A549 (cell line): ENCODE measurements around the gene CISD3. TPM values are rescaled to one million over a fixed set of nuclear protein-coding genes. Genes with fewer than 3 reads are reported as not detected.

ENCODE experiments used
- ATAC-seq, 2 experiments: fragments of 200-7000 bp in 1 of 2; fragments of >200 bp in 1 of 2; cut with Nextera tagmentation in 1 of 2; cut with Tn5 transposase in 1 of 2; 3 replicates each; pipeline versions ENCODE4 v1.8.0 to v1.9.1; 2018 to 2020; ENCODE audit warnings: mild to moderate bottlenecking in 1 of 2, moderate library complexity in 1 of 2
- CTCF ChIA-PET: fragments of 300-600 bp; sonication (Branson Sonifier 250); formaldehyde crosslinking; extraction: SDS; loops from one replicate; lab custom pipeline; 2021; ENCODE audit warnings: antibody characterized with exemption, inconsistent platforms; lab: Yijun Ruan, JAX
- POLR2A ChIA-PET: fragments of 350-600 bp; formaldehyde crosslinking; extraction: SDS; loops from one replicate; lab custom pipeline; 2021; ENCODE audit warnings: antibody characterized with exemption, inconsistent platforms; lab: Yijun Ruan, JAX
- DNase-seq, 2 experiments: peaks; one replicate each; pipeline versions ENCODE4 v3.0.0 to v3.0.0-alpha.2; 2011 to 2016; ENCODE audit warnings: low read depth in 1 of 2, low spot score in 1 of 2
- FAIRE-seq: peaks from 2 replicates; lab custom pipeline; 2011; peaks lifted over from hg19 to GRCh38; lab: Jason Lieb, UNC
- H3K27ac ChIP-seq, 2 experiments: fragments of >200 bp; sonication (Bioruptor Twin); formaldehyde crosslinking; 3 replicates each; pipeline ENCODE4 v1.5.1; 2016 to 2017
- H3K4me1 ChIP-seq: fragments of >200 bp; sonication (Bioruptor Twin); formaldehyde crosslinking; 3 replicates; pipeline ENCODE4 v1.6.1; 2016
- H3K4me2 ChIP-seq: fragments of >200 bp; sonication (Bioruptor Twin); formaldehyde crosslinking; 3 replicates; pipeline ENCODE4 v1.6.1; 2016
- H3K4me3 ChIP-seq: fragments of >200 bp; sonication (Bioruptor Twin); formaldehyde crosslinking; 3 replicates; pipeline ENCODE4 v1.5.1; 2016
- H3K9me3 ChIP-seq: fragments of >200 bp; sonication (Bioruptor Twin); formaldehyde crosslinking; 3 replicates; pipeline ENCODE4 v1.6.1; 2016
- CBX2 ChIP-seq: fragments of 200-600 bp; sonication (generic); IDR thresholded peaks from 2 replicates; pipeline ENCODE4 v1.6.1; 2016; ENCODE audit warnings: low read depth, mild to moderate bottlenecking, borderline replicate concordance
- CBX8 ChIP-seq: fragments of 200-600 bp; sonication (generic); IDR thresholded peaks from 2 replicates; pipeline ENCODE4 v1.6.1; 2016
- E2F6 ChIP-seq: IDR thresholded peaks from 2 replicates; pipeline ENCODE4 v1.6.1; 2012; ENCODE audit warnings: low read depth, borderline replicate concordance
- EHF ChIP-seq: fragments of 250-450 bp; sonication (Bioruptor Pico); IDR thresholded peaks from 2 replicates; pipeline ENCODE4 v1.5.0; 2020; ENCODE audit warnings: mild to moderate bottlenecking
- EP300 ChIP-seq, 2 experiments: fragments of >200 bp; sonication (Bioruptor Twin); formaldehyde crosslinking; IDR thresholded peaks; 2 replicates in 1 of 2; 3 replicates in 1 of 2; pipeline ENCODE4 v1.6.1; 2016 to 2017
- FOXS1 ChIP-seq: fragments of 250-450 bp; sonication (Bioruptor Pico); IDR thresholded peaks from 2 replicates; pipeline ENCODE4 v1.5.0; 2020; ENCODE audit warnings: mild to moderate bottlenecking, moderate library complexity
- GATA3 ChIP-seq: IDR thresholded peaks from 2 replicates; pipeline ENCODE4 v1.6.1; 2012; ENCODE audit warnings: borderline replicate concordance
- HOXA7 ChIP-seq: fragments of 250-450 bp; sonication (Bioruptor Pico); IDR thresholded peaks from 2 replicates; pipeline ENCODE4 v1.5.0; 2020; ENCODE audit warnings: mild to moderate bottlenecking, moderate library complexity
- HOXB5 ChIP-seq: fragments of 250-450 bp; sonication (Bioruptor Pico); IDR thresholded peaks from 2 replicates; pipeline ENCODE4 v1.5.0; 2020; ENCODE audit warnings: mild to moderate bottlenecking, moderate library complexity
- JUNB ChIP-seq: fragments of >200 bp; sonication (Bioruptor Twin); formaldehyde crosslinking; IDR thresholded peaks from 2 replicates; pipeline ENCODE4 v1.6.1; 2016
- KDM5A ChIP-seq: fragments of 200-600 bp; sonication (generic); IDR thresholded peaks from 2 replicates; pipeline ENCODE4 v1.6.1; 2016; ENCODE audit warnings: antibody characterized with exemption, mild to moderate bottlenecking
- MAFK ChIP-seq: fragments of 450-650 bp; IDR thresholded peaks from 2 replicates; pipeline ENCODE4 v1.6.1; 2014; ENCODE audit not compliant: partially characterized antibody
- NFE2L2 ChIP-seq: fragments of 150-350 bp; conservative IDR thresholded peaks from 2 replicates; pipeline ENCODE4 v1.6.1; 2014; ENCODE audit warnings: low read length
- NR3C1 ChIP-seq: fragments of >200 bp; sonication (Bioruptor Twin); formaldehyde crosslinking; IDR thresholded peaks from 3 replicates; pipeline ENCODE4 v1.6.1; 2017
- POLR2A ChIP-seq: IDR thresholded peaks from 2 replicates; pipeline ENCODE4 v1.6.1; 2012; ENCODE audit warnings: mild to moderate bottlenecking, low read length
- POLR2AphosphoS2 ChIP-seq: conservative IDR thresholded peaks from 2 replicates; pipeline ENCODE4 v1.6.1; 2012; ENCODE audit warnings: low read length, improper control_type of control experiment, inconsistent platforms
- RAD21 ChIP-seq, 2 experiments: fragments of >200 bp in 1 of 2; sonication (Bioruptor Twin) in 1 of 2; formaldehyde crosslinking in 1 of 2; IDR thresholded peaks in 1 of 2; conservative IDR thresholded peaks in 1 of 2; 2 replicates in 1 of 2; 3 replicates in 1 of 2; pipeline ENCODE4 v1.6.1; 2012 to 2018; ENCODE audit warnings: inconsistent platforms in 1 of 2
- RARB ChIP-seq: fragments of 250-450 bp; sonication (Bioruptor Pico); IDR thresholded peaks from 2 replicates; pipeline ENCODE4 v1.8.0; 2021; ENCODE audit warnings: mild to moderate bottlenecking, moderate library complexity
- RNF2 ChIP-seq: fragments of 200-600 bp; sonication (generic); IDR thresholded peaks from 2 replicates; pipeline ENCODE4 v1.6.1; 2016; ENCODE audit warnings: low read depth, mild to moderate bottlenecking, antibody characterized with exemption, moderate library complexity, borderline replicate concordance
- SMC3 ChIP-seq: fragments of >200 bp; sonication (Bioruptor Twin); formaldehyde crosslinking; IDR thresholded peaks from 3 replicates; pipeline ENCODE4 v1.6.1; 2018; ENCODE audit warnings: inconsistent platforms
- USF2 ChIP-seq: fragments of 450-650 bp; IDR thresholded peaks from 2 replicates; pipeline ENCODE4 v1.6.1; 2014; ENCODE audit warnings: antibody characterized with exemption
- ZFP36 ChIP-seq: fragments of 450-650 bp; IDR thresholded peaks from 2 replicates; pipeline ENCODE4 v1.6.1; 2014; ENCODE audit warnings: borderline replicate concordance; ENCODE audit not compliant: partially characterized antibody
- WGBS: methylation state at CpG from one replicate; pipeline ENCODE4 v1.1.6; 2017; ENCODE audit errors: missing lambda C conversion rate; 5-methylcytosine and 5-hydroxymethylcytosine counted together
- polyA plus RNA-seq, 4 experiments: library from polyadenylated mRNA; depleted of rRNA in 3 of 4; stranded (reverse); fragments of >200 nt; fragmentation: RNase III in 1 of 4; extraction: RNeasy Plus Mini Kit Qiagen cat#74134 plus additional on column Dnase treatment in 1 of 4; gene quantifications; 2 replicates in 3 of 4; 3 replicates in 1 of 4; pipeline ENCODE4 v1.2.3, GENCODE V29; 2011 to 2017
- TF ChIP-seq, protein P1 (sequence below): fragments of >200 bp; sonication (Bioruptor Twin); formaldehyde crosslinking; IDR thresholded peaks from 3 replicates; pipeline ENCODE4 v1.5.1; 2016
- TF ChIP-seq, protein P2 (sequence below): fragments of >200 bp; sonication (Bioruptor Twin); formaldehyde crosslinking; IDR thresholded peaks from 3 replicates; pipeline ENCODE4 v1.6.1; 2016

The CISD3 gene
- polyA plus RNA-seq, 2 of the 4 experiments (the other 2 are of a cell fraction), result 24.5 to 33.0 TPM

GRCh38 chr17:38710604-38710962, 19.6 kb upstream of the CISD3 start:
- no peak for FAIRE-seq
- Histone ChIP-seq H3K4me3 (no peak overlapping the region), H3K9me3 (no peaks in the 10 kb centered on the region), H3K4me2 (no peak overlapping the region), H3K27ac (no peak overlapping the region), H3K4me1 (peaks cover 16% of the 10 kb centered on the region)
- DNase-seq, result no peak
- CTCF ChIA-PET, result interaction anchor here (0.8 to 5.7 kb wide), 11 partner anchors 9 to 442 kb away, joined by 3 to 64 read pairs (median 6); no protein-coding TSS in a partner anchor
- WGBS, result 94% methylated on average over 3 of the region's 3 CpGs
- POLR2A ChIA-PET, result interaction anchor here (0.9 kb wide), 1 partner anchor 41 kb away, joined by 3 read pairs; no protein-coding TSS in a partner anchor
- TF ChIP-seq CBX2 (no peak), EP300 (IDR thresholded peaks at IDR 0.05) (no peak), FOXS1 (no peak), HOXB5 (CRISPR knock-in tag) (no peak), RARB (no peak), HOXA7 (CRISPR knock-in tag) (no peak), CBX8 (no peak), POLR2AphosphoS2 (no peak), RNF2 (no peak), NFE2L2 (no peak), NR3C1 (no peak), POLR2A (no peak), E2F6 (no peak)
- TF ChIP-seq, protein P1, sequence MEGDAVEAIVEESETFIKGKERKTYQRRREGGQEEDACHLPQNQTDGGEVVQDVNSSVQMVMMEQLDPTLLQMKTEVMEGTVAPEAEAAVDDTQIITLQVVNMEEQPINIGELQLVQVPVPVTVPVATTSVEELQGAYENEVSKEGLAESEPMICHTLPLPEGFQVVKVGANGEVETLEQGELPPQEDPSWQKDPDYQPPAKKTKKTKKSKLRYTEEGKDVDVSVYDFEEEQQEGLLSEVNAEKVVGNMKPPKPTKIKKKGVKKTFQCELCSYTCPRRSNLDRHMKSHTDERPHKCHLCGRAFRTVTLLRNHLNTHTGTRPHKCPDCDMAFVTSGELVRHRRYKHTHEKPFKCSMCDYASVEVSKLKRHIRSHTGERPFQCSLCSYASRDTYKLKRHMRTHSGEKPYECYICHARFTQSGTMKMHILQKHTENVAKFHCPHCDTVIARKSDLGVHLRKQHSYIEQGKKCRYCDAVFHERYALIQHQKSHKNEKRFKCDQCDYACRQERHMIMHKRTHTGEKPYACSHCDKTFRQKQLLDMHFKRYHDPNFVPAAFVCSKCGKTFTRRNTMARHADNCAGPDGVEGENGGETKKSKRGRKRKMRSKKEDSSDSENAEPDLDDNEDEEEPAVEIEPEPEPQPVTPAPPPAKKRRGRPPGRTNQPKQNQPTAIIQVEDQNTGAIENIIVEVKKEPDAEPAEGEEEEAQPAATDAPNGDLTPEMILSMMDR, result no peak
- peak in 1 of 2 experiments; percentile 3; a peak in 1 of 6 replicates for ATAC-seq

GRCh38 chr17:38710985-38711384, 19.2 kb upstream of the CISD3 start:
- Histone ChIP-seq H3K4me3 (no peak overlapping the region), H3K9me3 (no peaks in the 10 kb centered on the region), H3K4me2 (no peak overlapping the region), H3K4me1 (peaks cover 16% of the 10 kb centered on the region), H3K27ac (no peak overlapping the region)
- DNase-seq (no peak), ATAC-seq (peak; percentile 2 to 19; a peak in 3 of 6 replicates), FAIRE-seq (no peak)
- ChIA-PET POLR2A (interaction anchor here (0.9 kb wide), 1 partner anchor 41 kb away, joined by 3 read pairs; no protein-coding TSS in a partner anchor), CTCF (interaction anchor here (0.6 to 5.7 kb wide), 9 partner anchors 9 to 442 kb away, joined by 3 to 64 read pairs (median 9); no protein-coding TSS in a partner anchor)
- 73% methylated on average over 5 of the region's 5 CpGs for WGBS
- no peak for TF ChIP-seq JUNB
- no peak for TF ChIP-seq SMC3
- TF ChIP-seq RAD21 (conservative IDR thresholded peaks at IDR 0.05 in 1 of 2, IDR thresholded peaks at IDR 0.05 in 1 of 2), result no peak
- TF ChIP-seq POLR2AphosphoS2, result no peak
- TF ChIP-seq GATA3, result no peak
- TF ChIP-seq EP300 (IDR thresholded peaks at IDR 0.05), result no peak
- TF ChIP-seq CBX2, result no peak
- TF ChIP-seq MAFK, result no peak
- TF ChIP-seq ZFP36, result no peak
- no peak for TF ChIP-seq POLR2A
- no peak for TF ChIP-seq KDM5A
- TF ChIP-seq USF2, result no peak
- TF ChIP-seq, protein P1, result no peak
- no peak for TF ChIP-seq EHF (CRISPR knock-in tag)
- TF ChIP-seq, protein P2, sequence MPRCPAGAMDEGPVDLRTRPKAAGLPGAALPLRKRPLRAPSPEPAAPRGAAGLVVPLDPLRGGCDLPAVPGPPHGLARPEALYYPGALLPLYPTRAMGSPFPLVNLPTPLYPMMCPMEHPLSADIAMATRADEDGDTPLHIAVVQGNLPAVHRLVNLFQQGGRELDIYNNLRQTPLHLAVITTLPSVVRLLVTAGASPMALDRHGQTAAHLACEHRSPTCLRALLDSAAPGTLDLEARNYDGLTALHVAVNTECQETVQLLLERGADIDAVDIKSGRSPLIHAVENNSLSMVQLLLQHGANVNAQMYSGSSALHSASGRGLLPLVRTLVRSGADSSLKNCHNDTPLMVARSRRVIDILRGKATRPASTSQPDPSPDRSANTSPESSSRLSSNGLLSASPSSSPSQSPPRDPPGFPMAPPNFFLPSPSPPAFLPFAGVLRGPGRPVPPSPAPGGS, result no peak
